ENCODE measurements around the gene RBM43. TPM values are rescaled to one million over a fixed set of nuclear protein-coding genes. Genes with fewer than 3 reads are reported as not detected.
A peak's percentile ranks its signal among the peaks of the same experiment; 100 is the strongest.
"Not testable (repeated sequence)": the region's sequence is repeated elsewhere in the genome, so short reads cannot be mapped to it uniquely, and the experiment has no call there.

The RBM43 gene
- total and polyA plus RNA-seq, 4 donors: 3.7 to 11.7 (median 7.4) TPM

DNA sequence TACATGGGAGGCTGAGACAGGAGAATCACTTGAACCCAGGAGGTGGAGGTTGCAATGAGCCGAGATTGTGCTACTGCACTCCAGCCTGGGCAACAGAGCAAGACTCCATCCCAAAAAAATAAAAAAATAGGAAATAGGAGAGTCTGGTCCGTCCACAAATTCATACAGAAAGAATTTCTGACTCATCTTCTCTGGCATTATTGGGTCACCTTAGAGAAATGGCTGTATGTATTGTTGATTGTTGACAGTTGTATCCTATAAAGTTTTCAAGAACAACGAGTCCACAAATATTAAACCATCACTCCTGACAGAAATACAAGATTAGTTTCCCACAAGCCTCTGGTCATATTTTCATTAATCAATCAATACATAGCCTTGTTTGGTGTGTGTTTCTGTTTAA lies 20.4 kb downstream of the RBM43 start:
- DNase-seq (no peak), ATAC-seq (ENCODE audit: low FRiP score) (no peak)
- 68 to 76% methylated on average over 3 of the region's 3 CpGs for WGBS, 2 donors
- no peaks in the 10 kb centered on the region for H3K4me1 ChIP-seq (ENCODE audit: control insufficient read depth in 1 of 2, insufficient read depth in 2 of 2, low read length in 2 of 2)
- no peak overlapping the region for H3K27ac ChIP-seq (ENCODE audit: low read depth in 1 of 2, low read length in 2 of 2)
- H3K36me3 ChIP-seq (ENCODE audit: control insufficient read depth in 1 of 2, insufficient read depth in 2 of 2, low read length in 1 of 2): no peaks in the 10 kb centered on the region
- no peaks in the 10 kb centered on the region for H3K27me3 ChIP-seq (ENCODE audit: control insufficient read depth in 1 of 2, insufficient read depth in 2 of 2, low read length in 1 of 2)
- intact Hi-C loops (cut with DNase I): no loop called here
- no peaks in the 10 kb centered on the region for H3K9me3 ChIP-seq (ENCODE audit: control insufficient read depth, low read length)
- H3K4me3 ChIP-seq (ENCODE audit: low read length in 2 of 2): no peak overlapping the region

GRCh38 chr2:151240433-151240832 lies 21.2 kb downstream of the RBM43 start:
- Histone ChIP-seq H3K4me3 (ENCODE audit: low read length in 2 of 2) (no peak overlapping the region), H3K27ac (ENCODE audit: low read depth in 1 of 2, low read length in 2 of 2) (no peak overlapping the region), H3K27me3 (ENCODE audit: control insufficient read depth in 1 of 2, insufficient read depth in 2 of 2, low read length in 1 of 2) (no peaks in the 10 kb centered on the region), H3K4me1 (ENCODE audit: control insufficient read depth in 1 of 2, insufficient read depth in 2 of 2, low read length in 2 of 2) (no peaks in the 10 kb centered on the region), H3K36me3 (ENCODE audit: control insufficient read depth in 1 of 2, insufficient read depth in 2 of 2, low read length in 1 of 2) (no peaks in the 10 kb centered on the region), H3K9me3 (ENCODE audit: control insufficient read depth, low read length) (no peaks in the 10 kb centered on the region)
- 54 to 56% methylated on average over 1 of the region's 1 CpG for WGBS, 2 donors
- DNase-seq (no peak), ATAC-seq (ENCODE audit: low FRiP score) (no peak)
- intact Hi-C loops (cut with DNase I): no loop called here

GRCh38 chr2:151239624-151240023 lies 22.0 kb downstream of the RBM43 start:
- 88 to 89% methylated on average over 9 of the region's 9 CpGs for WGBS, 2 donors
- intact Hi-C loops (cut with DNase I): loop anchor here (5.0 kb wide), 1 partner anchor 1642 kb away; no protein-coding TSS in a partner anchor
- H3K9me3 ChIP-seq (ENCODE audit: control insufficient read depth, low read length): no peaks in the 10 kb centered on the region

GRCh38 chr2:151238527-151239487 lies 22.9 kb downstream of the RBM43 start:
- WGBS, 2 donors: 5 to 6% methylated on average over 6 of the region's 6 CpGs
- Histone ChIP-seq H3K36me3 (ENCODE audit: control insufficient read depth in 1 of 2, insufficient read depth in 2 of 2, low read length in 1 of 2) (no peaks in the 10 kb centered on the region), H3K4me1 (ENCODE audit: control insufficient read depth in 1 of 2, insufficient read depth in 2 of 2, low read length in 2 of 2) (no peaks in the 10 kb centered on the region), H3K9me3 (ENCODE audit: control insufficient read depth, low read length) (no peaks in the 10 kb centered on the region), H3K27me3 (ENCODE audit: control insufficient read depth in 1 of 2, insufficient read depth in 2 of 2, low read length in 1 of 2) (no peaks in the 10 kb centered on the region), H3K27ac (ENCODE audit: low read depth in 1 of 2, low read length in 2 of 2) (no peak overlapping the region), H3K4me3 (ENCODE audit: low read length in 2 of 2) (no peak overlapping the region)
- DNase-seq: peak in 1 of 2 donors; percentile 67
- intact Hi-C loops (cut with DNase I): loop anchor here (5.0 kb wide), 1 partner anchor 1642 kb away; no protein-coding TSS in a partner anchor
- ATAC-seq (ENCODE audit: low FRiP score): peak; percentile 92

More at GRCh38 chr2:151239624-151240023, 22.0 kb downstream of the RBM43 start:
- no peaks in the 10 kb centered on the region for H3K36me3 ChIP-seq (ENCODE audit: control insufficient read depth in 1 of 2, insufficient read depth in 2 of 2, low read length in 1 of 2)
- H3K27me3 ChIP-seq (ENCODE audit: control insufficient read depth in 1 of 2, insufficient read depth in 2 of 2, low read length in 1 of 2): no peaks in the 10 kb centered on the region
- no peak for ATAC-seq (ENCODE audit: low FRiP score)
- H3K27ac ChIP-seq (ENCODE audit: low read depth in 1 of 2, low read length in 2 of 2): no peak overlapping the region
- no peaks in the 10 kb centered on the region for H3K4me1 ChIP-seq (ENCODE audit: control insufficient read depth in 1 of 2, insufficient read depth in 2 of 2, low read length in 2 of 2)
- no peak overlapping the region for H3K4me3 ChIP-seq (ENCODE audit: low read length in 2 of 2)
- DNase-seq: no peak

- Histone ChIP-seq H3K9me3 (ENCODE audit: control insufficient read depth, low read length) (no peaks in the 10 kb centered on the region), H3K36me3 (ENCODE audit: control insufficient read depth in 1 of 2, insufficient read depth in 2 of 2, low read length in 1 of 2) (no peaks in the 10 kb centered on the region), H3K4me3 (ENCODE audit: low read length in 2 of 2) (no peak overlapping the region), H3K4me1 (ENCODE audit: control insufficient read depth in 1 of 2, insufficient read depth in 2 of 2, low read length in 2 of 2) (no peaks in the 10 kb centered on the region), H3K27me3 (ENCODE audit: control insufficient read depth in 1 of 2, insufficient read depth in 2 of 2, low read length in 1 of 2) (no peaks in the 10 kb centered on the region), H3K27ac (ENCODE audit: low read depth in 1 of 2, low read length in 2 of 2) (no peak overlapping the region)
- intact Hi-C loops (cut with DNase I): loop anchor here (5.0 kb wide), 1 partner anchor 1640 kb away; no protein-coding TSS in a partner anchor
- DNase-seq (no peak), ATAC-seq (ENCODE audit: low FRiP score) (no peak)
- WGBS, 2 donors: 73 to 77% methylated on average over 4 of the region's 4 CpGs
These were observed 24.1 kb downstream of the RBM43 start for GRCh38 chr2:151237422-151238025.

GRCh38 chr2:151233760-151234159 lies 27.9 kb downstream of the RBM43 start:
- WGBS, 2 donors: 96 to 98% methylated on average over 3 of the region's 3 CpGs
- DNase-seq; H3K4me1 ChIP-seq (ENCODE audit: control insufficient read depth in 1 of 2, insufficient read depth in 2 of 2, low read length in 2 of 2); H3K27ac ChIP-seq (ENCODE audit: low read depth in 1 of 2, low read length in 2 of 2); H3K4me3 ChIP-seq (ENCODE audit: low read length in 2 of 2); intact Hi-C loops (cut with DNase I); ATAC-seq (ENCODE audit: low FRiP score); H3K27me3 ChIP-seq (ENCODE audit: control insufficient read depth in 1 of 2, insufficient read depth in 2 of 2, low read length in 1 of 2); H3K9me3 ChIP-seq (ENCODE audit: control insufficient read depth, low read length); H3K36me3 ChIP-seq (ENCODE audit: control insufficient read depth in 1 of 2, insufficient read depth in 2 of 2, low read length in 1 of 2): not testable (repeated sequence)

- H3K9me3 ChIP-seq (ENCODE audit: control insufficient read depth, low read length); ATAC-seq (ENCODE audit: low FRiP score); H3K27me3 ChIP-seq (ENCODE audit: control insufficient read depth in 1 of 2, insufficient read depth in 2 of 2, low read length in 1 of 2); H3K36me3 ChIP-seq (ENCODE audit: control insufficient read depth in 1 of 2, insufficient read depth in 2 of 2, low read length in 1 of 2); H3K4me1 ChIP-seq (ENCODE audit: control insufficient read depth in 1 of 2, insufficient read depth in 2 of 2, low read length in 2 of 2); intact Hi-C loops (cut with DNase I); H3K27ac ChIP-seq (ENCODE audit: low read depth in 1 of 2, low read length in 2 of 2); DNase-seq; H3K4me3 ChIP-seq (ENCODE audit: low read length in 2 of 2): not testable (repeated sequence)
- 96 to 99% methylated on average over 2 of the region's 2 CpGs for WGBS, 2 donors
These were observed 28.4 kb downstream of the RBM43 start for GRCh38 chr2:151233288-151233687.

GRCh38 chr2:151230627-151231140 lies 31.0 kb downstream of the RBM43 start:
- intact Hi-C loops (cut with DNase I): no loop called here
- WGBS, 2 donors: 91 to 95% methylated on average over 2 of the region's 2 CpGs

More at GRCh38 chr2:151230627-151231140, 31.0 kb downstream of the RBM43 start:
- no peak for ATAC-seq (ENCODE audit: low FRiP score)
- no peaks in the 10 kb centered on the region for H3K9me3 ChIP-seq (ENCODE audit: control insufficient read depth, low read length)
- H3K27me3 ChIP-seq (ENCODE audit: control insufficient read depth in 1 of 2, insufficient read depth in 2 of 2, low read length in 1 of 2): no peaks in the 10 kb centered on the region
- no peaks in the 10 kb centered on the region for H3K36me3 ChIP-seq (ENCODE audit: control insufficient read depth in 1 of 2, insufficient read depth in 2 of 2, low read length in 1 of 2)
- no peak overlapping the region for H3K4me3 ChIP-seq (ENCODE audit: low read length in 2 of 2)
- no peak overlapping the region for H3K27ac ChIP-seq (ENCODE audit: low read depth in 1 of 2, low read length in 2 of 2)
- H3K4me1 ChIP-seq (ENCODE audit: control insufficient read depth in 1 of 2, insufficient read depth in 2 of 2, low read length in 2 of 2): no peaks in the 10 kb centered on the region
- no peak for DNase-seq

All from aorta (tissue), 5 donors.